Gastroesophageal sphincter (tissue), 4 donors: ENCODE data around the gene CLNS1A. TPM values are rescaled to one million over a fixed set of nuclear protein-coding genes. Genes with fewer than 3 reads are reported as not detected.

ENCODE experiments used
- ATAC-seq: fragments of 150-250 bp; one replicate; pipeline ENCODE4 v1.9.1; 2016; ENCODE audit warnings: mild to moderate bottlenecking, moderate library complexity
- H3K27ac ChIP-seq, 4 donors: fragments of 200-600 bp; sonication (generic) in 3 of 4; 1 replicate in 3 of 4; 2 replicates in 1 of 4; pipeline ENCODE4 v1.5.1; 2016 to 2019
- H3K27me3 ChIP-seq: fragments of 200-600 bp; sonication (generic); one replicate; pipeline ENCODE4 v1.5.1; 2019
- H3K36me3 ChIP-seq, 2 donors: fragments of 200-600 bp; sonication (generic); one replicate each; pipeline ENCODE4 v1.5.1; 2019; ENCODE audit warnings: control low read depth in 1 of 2
- H3K4me1 ChIP-seq, 3 donors: fragments of 200-600 bp; sonication (generic); 1 replicate in 2 of 3; 2 replicates in 1 of 3; pipeline ENCODE4 v1.5.1; 2016 to 2019; ENCODE audit warnings: control low read depth in 2 of 3
- H3K4me3 ChIP-seq, 2 donors: fragments of 200-600 bp; sonication (generic); one replicate each; pipeline ENCODE4 v1.5.1; 2019; ENCODE audit warnings: mild to moderate bottlenecking in 1 of 2, moderate library complexity in 1 of 2
- H3K9me3 ChIP-seq, 3 donors: fragments of 200-600 bp; sonication (generic); one replicate each; pipeline ENCODE4 v1.5.1; 2017 to 2019; ENCODE audit warnings: control low read depth in 2 of 3
- EP300 ChIP-seq: sonication (generic); formaldehyde crosslinking; IDR thresholded peaks from one replicate; pipeline ENCODE4 v1.6.1; 2017; ENCODE audit warnings: antibody characterized with exemption, mild to moderate bottlenecking
- POLR2A ChIP-seq, 2 donors: fragments of 450-650 bp; IDR thresholded peaks; one replicate each; pipeline ENCODE4 v1.6.1; 2017; ENCODE audit warnings: antibody characterized with exemption in 2 of 2, mild to moderate bottlenecking in 2 of 2, moderate library complexity in 1 of 2
- POLR2AphosphoS5 ChIP-seq: sonication (generic); formaldehyde crosslinking; IDR thresholded peaks from one replicate; pipeline ENCODE4 v1.6.1; 2017; ENCODE audit warnings: antibody characterized with exemption
- WGBS, 2 donors: methylation state at CpG; one replicate each; pipeline ENCODE4 v1.1.5; 2018; ENCODE audit warnings: low coverage in 1 of 2; 5-methylcytosine and 5-hydroxymethylcytosine counted together
- total RNA-seq, 4 donors: library from RNA; depleted of rRNA; stranded (reverse); fragments of >200 nt; gene quantifications; one replicate each; pipeline ENCODE4 v1.1.0, GENCODE V29; 2016
- TF ChIP-seq, protein P1 (sequence below), 4 experiments: fragments of 200-600 bp in 2 of 4; fragments of 450-650 bp in 2 of 4; sonication (generic) in 1 of 4; IDR thresholded peaks; one replicate each; pipeline ENCODE4 v1.5.1; 2017 to 2019; ENCODE audit warnings: antibody characterized with exemption in 4 of 4, mild to moderate bottlenecking in 2 of 4, moderate library complexity in 2 of 4

The CLNS1A gene
- total RNA-seq, 4 donors from 2014 or later: 53.6 to 98.6 (median 79.9) TPM

DNA sequence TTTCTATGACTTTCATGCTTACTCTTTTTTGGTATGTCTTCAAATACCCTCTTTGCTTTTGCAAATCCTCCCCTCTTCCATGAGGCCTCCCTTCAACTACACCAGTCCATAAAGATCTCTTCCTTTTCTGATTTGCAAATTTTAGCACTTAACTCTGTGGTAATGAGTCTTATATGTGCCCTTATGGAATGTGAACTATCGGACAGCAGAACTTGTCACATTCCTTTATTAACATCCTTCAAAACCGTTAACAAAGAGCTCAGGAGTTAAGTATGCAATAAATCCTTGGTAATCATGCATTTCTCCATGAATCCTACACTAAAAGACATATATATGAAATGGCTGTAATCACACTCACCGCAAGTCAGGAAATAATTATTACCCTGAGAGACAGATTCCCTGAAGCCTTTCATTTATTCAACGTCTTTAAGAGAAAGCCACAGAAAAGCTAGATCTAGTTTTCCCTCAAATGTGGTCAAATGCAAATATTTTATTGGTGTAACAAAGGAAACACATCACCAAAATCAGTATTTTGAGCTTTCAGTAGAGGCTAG lies 7.4 kb downstream of the CLNS1A start:
- no peak overlapping the region for H3K4me3 ChIP-seq
- H3K27ac ChIP-seq: no peak overlapping the region
- ATAC-seq: no peak
- peaks cover 0 to 42% of the 10 kb centered on the region in 2 donors for H3K36me3 ChIP-seq
- WGBS, 2 donors: 65 to 76% methylated on average over 4 of the region's 4 CpGs
- no peaks in the 10 kb centered on the region for H3K27me3 ChIP-seq
- peaks cover 0 to 21% (median 0%) of the 10 kb centered on the region in 3 donors for H3K4me1 ChIP-seq
- TF ChIP-seq, protein P1, sequence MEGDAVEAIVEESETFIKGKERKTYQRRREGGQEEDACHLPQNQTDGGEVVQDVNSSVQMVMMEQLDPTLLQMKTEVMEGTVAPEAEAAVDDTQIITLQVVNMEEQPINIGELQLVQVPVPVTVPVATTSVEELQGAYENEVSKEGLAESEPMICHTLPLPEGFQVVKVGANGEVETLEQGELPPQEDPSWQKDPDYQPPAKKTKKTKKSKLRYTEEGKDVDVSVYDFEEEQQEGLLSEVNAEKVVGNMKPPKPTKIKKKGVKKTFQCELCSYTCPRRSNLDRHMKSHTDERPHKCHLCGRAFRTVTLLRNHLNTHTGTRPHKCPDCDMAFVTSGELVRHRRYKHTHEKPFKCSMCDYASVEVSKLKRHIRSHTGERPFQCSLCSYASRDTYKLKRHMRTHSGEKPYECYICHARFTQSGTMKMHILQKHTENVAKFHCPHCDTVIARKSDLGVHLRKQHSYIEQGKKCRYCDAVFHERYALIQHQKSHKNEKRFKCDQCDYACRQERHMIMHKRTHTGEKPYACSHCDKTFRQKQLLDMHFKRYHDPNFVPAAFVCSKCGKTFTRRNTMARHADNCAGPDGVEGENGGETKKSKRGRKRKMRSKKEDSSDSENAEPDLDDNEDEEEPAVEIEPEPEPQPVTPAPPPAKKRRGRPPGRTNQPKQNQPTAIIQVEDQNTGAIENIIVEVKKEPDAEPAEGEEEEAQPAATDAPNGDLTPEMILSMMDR (IDR thresholded peaks at IDR 0.05): no peak
- TF ChIP-seq POLR2A (IDR thresholded peaks at IDR 0.05): no peak
- TF ChIP-seq EP300: no peak
- TF ChIP-seq POLR2AphosphoS5: no peak
- H3K9me3 ChIP-seq: no peaks in the 10 kb centered on the region

DNA sequence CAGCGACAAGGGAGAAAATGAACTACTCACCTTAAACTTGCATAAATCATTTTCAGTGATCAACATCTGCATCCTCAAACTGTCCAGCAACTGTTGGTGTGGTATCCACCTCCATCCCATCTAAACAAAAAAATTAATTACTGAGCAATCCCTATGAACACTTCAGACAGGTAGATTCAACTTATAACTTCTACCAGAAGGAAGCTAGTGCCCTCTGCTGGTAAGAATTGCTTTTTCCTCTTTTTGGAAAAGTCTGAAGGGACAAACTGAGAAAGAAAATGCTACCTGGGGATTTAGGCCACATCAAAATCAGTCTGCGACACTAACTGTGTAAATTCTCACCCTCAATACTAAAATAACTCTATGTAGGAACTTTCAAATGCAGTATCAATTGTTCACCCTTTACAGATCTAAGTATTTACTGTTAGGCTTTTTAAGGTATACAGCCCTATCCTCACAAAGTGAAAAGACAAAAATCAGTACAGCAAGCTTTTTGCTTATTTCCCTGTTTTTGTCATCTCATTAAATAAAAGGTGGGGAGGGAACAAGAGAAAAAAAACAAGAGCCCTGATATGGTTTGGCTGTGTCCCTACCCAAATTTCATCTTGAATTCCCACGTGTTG lies 17.9 kb downstream of the CLNS1A start:
- no peak for ATAC-seq
- Histone ChIP-seq H3K4me3 (no peak overlapping the region), H3K4me1 (no peaks in the 10 kb centered on the region), H3K9me3 (no peaks in the 10 kb centered on the region), H3K27me3 (no peaks in the 10 kb centered on the region), H3K27ac (no peak overlapping the region), H3K36me3 (peaks cover 5 to 98% of the 10 kb centered on the region in 2 donors)
- TF ChIP-seq, protein P1 (IDR thresholded peaks at IDR 0.05): peak; percentile 44 to 68 (median 51)
- TF ChIP-seq EP300 (no peak), POLR2A (IDR thresholded peaks at IDR 0.05) (no peak), POLR2AphosphoS5 (no peak)
- WGBS, 2 donors: 79 to 80% methylated on average over 3 of the region's 3 CpGs

DNA sequence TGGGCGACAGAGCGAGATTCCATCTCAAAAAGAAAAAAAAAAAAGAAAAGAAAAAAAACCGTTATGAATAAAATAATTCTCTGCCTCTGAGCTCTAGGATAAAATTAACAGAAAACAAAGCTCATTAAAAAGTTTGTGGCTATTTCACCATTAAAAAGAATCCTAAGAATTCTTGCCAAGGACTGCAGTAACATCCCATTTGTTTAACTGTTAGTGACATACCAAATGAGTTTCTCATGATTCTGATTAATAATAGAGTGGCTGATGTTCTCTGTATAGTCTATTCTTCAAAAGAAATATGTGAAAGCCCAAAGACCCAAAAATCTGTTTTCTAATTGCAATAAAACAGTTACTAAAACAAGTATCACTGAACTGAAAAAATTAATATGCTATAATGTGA lies 19.7 kb downstream of the CLNS1A start:
- ATAC-seq: no peak
- H3K27ac ChIP-seq: no peak overlapping the region
- H3K4me1 ChIP-seq: no peaks in the 10 kb centered on the region
- H3K4me3 ChIP-seq: no peak overlapping the region
- H3K9me3 ChIP-seq: no peaks in the 10 kb centered on the region
- TF ChIP-seq POLR2AphosphoS5 (no peak), EP300 (no peak), POLR2A (IDR thresholded peaks at IDR 0.05) (no peak)
- TF ChIP-seq, protein P1 (IDR thresholded peaks at IDR 0.05): no peak
- no peaks in the 10 kb centered on the region for H3K27me3 ChIP-seq
- WGBS, 2 donors: 48 to 65% methylated on average over 2 to 3 of the region's 3 CpGs
- H3K36me3 ChIP-seq: peaks cover 5 to 96% of the 10 kb centered on the region in 2 donors

DNA sequence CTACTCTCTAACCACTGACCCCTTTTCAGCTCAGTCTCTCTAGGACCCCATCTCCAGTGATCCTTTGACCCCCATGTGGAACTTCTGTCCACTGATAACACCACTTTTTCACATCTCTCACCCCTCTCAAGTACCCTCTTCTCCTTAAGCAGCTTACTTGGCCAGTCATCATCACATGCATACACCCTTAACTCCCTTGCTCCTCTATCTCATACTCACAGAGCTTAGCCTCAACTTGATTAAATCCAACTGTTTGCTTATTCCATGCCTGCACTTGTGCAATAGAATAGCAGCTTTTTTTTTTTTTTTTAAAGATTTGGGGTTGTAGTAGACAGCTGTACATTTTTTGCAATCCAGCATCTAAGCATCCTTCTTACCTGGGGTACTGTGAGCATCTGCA lies 25.7 kb downstream of the CLNS1A start:
- no peak for ATAC-seq
- Histone ChIP-seq H3K27me3 (no peaks in the 10 kb centered on the region), H3K9me3 (no peaks in the 10 kb centered on the region), H3K4me3 (no peak overlapping the region), H3K36me3 (peaks cover 5 to 97% of the 10 kb centered on the region in 2 donors), H3K27ac (no peak overlapping the region), H3K4me1 (no peaks in the 10 kb centered on the region)
- no peak for TF ChIP-seq EP300
- TF ChIP-seq, protein P1 (IDR thresholded peaks at IDR 0.05): no peak
- TF ChIP-seq POLR2A (IDR thresholded peaks at IDR 0.05): no peak
- no peak for TF ChIP-seq POLR2AphosphoS5

GRCh38 chr11:77609234-77609633 lies 28.4 kb downstream of the CLNS1A start:
- Histone ChIP-seq H3K36me3 (peaks cover 0 to 79% of the 10 kb centered on the region in 2 donors), H3K4me3 (no peak overlapping the region), H3K27me3 (no peaks in the 10 kb centered on the region), H3K27ac (no peak overlapping the region), H3K4me1 (no peaks in the 10 kb centered on the region), H3K9me3 (no peaks in the 10 kb centered on the region)
- TF ChIP-seq POLR2A (IDR thresholded peaks at IDR 0.05) (no peak), POLR2AphosphoS5 (no peak)
- no peak for ATAC-seq
- WGBS, 2 donors: 36 to 56% methylated on average over 1 of the region's 1 CpG
